ENCODE results near the gene RIT2.
A peak's percentile ranks its signal among the peaks of the same experiment; 100 is the strongest.

RIT2 gene

DNA sequence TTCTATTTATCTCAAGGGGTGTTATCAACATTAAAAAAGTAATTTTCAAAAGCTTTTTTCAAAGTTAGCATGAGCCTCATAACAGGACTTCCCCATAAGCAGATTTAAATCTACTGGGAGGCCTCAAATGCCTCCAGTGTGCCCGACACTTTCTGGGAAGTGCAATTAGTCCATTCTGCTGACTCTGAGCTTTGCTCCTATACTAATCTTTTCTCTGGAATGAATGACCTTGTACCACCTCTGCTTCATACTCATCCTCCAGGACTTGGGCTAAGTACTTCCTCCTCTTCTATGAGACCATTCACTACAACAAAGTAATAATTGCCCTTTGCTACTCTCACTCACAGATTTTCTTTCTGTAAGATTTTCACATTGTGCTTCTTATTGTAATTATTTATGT is 111.1 kb downstream of the RIT2 start:
- no peak for ATAC-seq
- TF ChIP-seq ESRRG (CRISPR knock-in tag; IDR thresholded peaks at IDR 0.05) (no peak), RARB (CRISPR knock-in tag; IDR thresholded peaks at IDR 0.05) (no peak)

- TF ChIP-seq TOX (CRISPR knock-in tag; IDR thresholded peaks at IDR 0.05; ENCODE audit: borderline replicate concordance): no peak
- TF ChIP-seq OSR1 (CRISPR knock-in tag; IDR thresholded peaks at IDR 0.05): no peak
- TF ChIP-seq, protein P1, sequence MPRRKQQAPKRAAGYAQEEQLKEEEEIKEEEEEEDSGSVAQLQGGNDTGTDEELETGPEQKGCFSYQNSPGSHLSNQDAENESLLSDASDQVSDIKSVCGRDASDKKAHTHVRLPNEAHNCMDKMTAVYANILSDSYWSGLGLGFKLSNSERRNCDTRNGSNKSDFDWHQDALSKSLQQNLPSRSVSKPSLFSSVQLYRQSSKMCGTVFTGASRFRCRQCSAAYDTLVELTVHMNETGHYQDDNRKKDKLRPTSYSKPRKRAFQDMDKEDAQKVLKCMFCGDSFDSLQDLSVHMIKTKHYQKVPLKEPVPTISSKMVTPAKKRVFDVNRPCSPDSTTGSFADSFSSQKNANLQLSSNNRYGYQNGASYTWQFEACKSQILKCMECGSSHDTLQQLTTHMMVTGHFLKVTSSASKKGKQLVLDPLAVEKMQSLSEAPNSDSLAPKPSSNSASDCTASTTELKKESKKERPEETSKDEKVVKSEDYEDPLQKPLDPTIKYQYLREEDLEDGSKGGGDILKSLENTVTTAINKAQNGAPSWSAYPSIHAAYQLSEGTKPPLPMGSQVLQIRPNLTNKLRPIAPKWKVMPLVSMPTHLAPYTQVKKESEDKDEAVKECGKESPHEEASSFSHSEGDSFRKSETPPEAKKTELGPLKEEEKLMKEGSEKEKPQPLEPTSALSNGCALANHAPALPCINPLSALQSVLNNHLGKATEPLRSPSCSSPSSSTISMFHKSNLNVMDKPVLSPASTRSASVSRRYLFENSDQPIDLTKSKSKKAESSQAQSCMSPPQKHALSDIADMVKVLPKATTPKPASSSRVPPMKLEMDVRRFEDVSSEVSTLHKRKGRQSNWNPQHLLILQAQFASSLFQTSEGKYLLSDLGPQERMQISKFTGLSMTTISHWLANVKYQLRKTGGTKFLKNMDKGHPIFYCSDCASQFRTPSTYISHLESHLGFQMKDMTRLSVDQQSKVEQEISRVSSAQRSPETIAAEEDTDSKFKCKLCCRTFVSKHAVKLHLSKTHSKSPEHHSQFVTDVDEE (CRISPR knock-in tag; IDR thresholded peaks at IDR 0.05): no peak
- no peak for TF ChIP-seq RARB (CRISPR knock-in tag; IDR thresholded peaks at IDR 0.05)
- TF ChIP-seq BACH2 (CRISPR knock-in tag; IDR thresholded peaks at IDR 0.05; ENCODE audit: borderline replicate concordance): no peak
- TF ChIP-seq PATZ1 (CRISPR knock-in tag; IDR thresholded peaks at IDR 0.05; ENCODE audit: borderline replicate concordance): no peak
- no peak for TF ChIP-seq ZNF70 (CRISPR knock-in tag; IDR thresholded peaks at IDR 0.05)
- TF ChIP-seq ISL1 (CRISPR knock-in tag; IDR thresholded peaks at IDR 0.05): no peak
- TF ChIP-seq ZNF8 (CRISPR knock-in tag; IDR thresholded peaks at IDR 0.05): no peak
- no peak for TF ChIP-seq CREB5 (CRISPR knock-in tag; IDR thresholded peaks at IDR 0.05; ENCODE audit: low read depth)
These were observed 113.7 kb downstream of the RIT2 start for GRCh38 chr18:43001821-43002220.

GRCh38 chr18:42996824-42997223 is 118.7 kb downstream of the RIT2 start:
- ATAC-seq: no peak
- TF ChIP-seq TOX (CRISPR knock-in tag; IDR thresholded peaks at IDR 0.05; ENCODE audit: borderline replicate concordance) (no peak), RARB (CRISPR knock-in tag; IDR thresholded peaks at IDR 0.05) (no peak), TCF4 (CRISPR knock-in tag; IDR thresholded peaks at IDR 0.05; ENCODE audit: borderline replicate concordance) (peak; percentile 27; the same call in 1 of the 2 replicates), ZNF565 (CRISPR knock-in tag; conservative IDR thresholded peaks at IDR 0.05; ENCODE audit: low read depth) (no peak), SNAI2 (CRISPR knock-in tag; IDR thresholded peaks at IDR 0.05) (no peak), CSDC2 (CRISPR knock-in tag; IDR thresholded peaks at IDR 0.05) (no peak), ISL1 (CRISPR knock-in tag; IDR thresholded peaks at IDR 0.05) (no peak), GLIS3 (CRISPR knock-in tag; IDR thresholded peaks at IDR 0.05) (no peak)

More at GRCh38 chr18:43001821-43002220, 113.7 kb downstream of the RIT2 start:
- no peak for ATAC-seq

- TF ChIP-seq RARB (CRISPR knock-in tag; IDR thresholded peaks at IDR 0.05): no peak
- TF ChIP-seq CSDC2 (CRISPR knock-in tag; IDR thresholded peaks at IDR 0.05): no peak
- TF ChIP-seq SNAI2 (CRISPR knock-in tag; IDR thresholded peaks at IDR 0.05): no peak
- TF ChIP-seq ESRRG (CRISPR knock-in tag; IDR thresholded peaks at IDR 0.05): no peak
- no peak for TF ChIP-seq PATZ1 (CRISPR knock-in tag; IDR thresholded peaks at IDR 0.05; ENCODE audit: borderline replicate concordance)
- TF ChIP-seq, protein P2, sequence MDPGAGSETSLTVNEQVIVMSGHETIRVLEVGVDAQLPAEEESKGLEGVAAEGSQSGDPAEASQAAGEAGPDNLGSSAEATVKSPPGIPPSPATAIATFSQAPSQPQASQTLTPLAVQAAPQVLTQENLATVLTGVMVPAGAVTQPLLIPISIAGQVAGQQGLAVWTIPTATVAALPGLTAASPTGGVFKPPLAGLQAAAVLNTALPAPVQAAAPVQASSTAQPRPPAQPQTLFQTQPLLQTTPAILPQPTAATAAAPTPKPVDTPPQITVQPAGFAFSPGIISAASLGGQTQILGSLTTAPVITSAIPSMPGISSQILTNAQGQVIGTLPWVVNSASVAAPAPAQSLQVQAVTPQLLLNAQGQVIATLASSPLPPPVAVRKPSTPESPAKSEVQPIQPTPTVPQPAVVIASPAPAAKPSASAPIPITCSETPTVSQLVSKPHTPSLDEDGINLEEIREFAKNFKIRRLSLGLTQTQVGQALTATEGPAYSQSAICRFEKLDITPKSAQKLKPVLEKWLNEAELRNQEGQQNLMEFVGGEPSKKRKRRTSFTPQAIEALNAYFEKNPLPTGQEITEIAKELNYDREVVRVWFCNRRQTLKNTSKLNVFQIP (CRISPR knock-in tag; IDR thresholded peaks at IDR 0.05; ENCODE audit: borderline replicate concordance, low read depth): no peak
- ATAC-seq: no peak
These were observed 135.1 kb downstream of the RIT2 start for GRCh38 chr18:42980426-42980825.

All from SK-N-SH treated with all-trans-retinoic acid at 6 μM for 48 hours (cell line).